Activated naive CD8-positive, alpha-beta T cell treated with anti-CD3 and anti-CD28 coated beads, Interleukin-2, amount 10 ng/mL, durations not matched to agents 7 days and 5 days (primary cell): Measurements from ENCODE around the gene NRN1. TPM values are rescaled to one million over a fixed set of nuclear protein-coding genes. Genes with fewer than 3 reads are reported as not detected.

Source experiments
- ATAC-seq: fragments of 150-1000 bp; cut with Tn5 transposase; one replicate; pipeline ENCODE4 v1.10.0; 2021; ENCODE audit warnings: low read depth, moderate library complexity
- POLR2A ChIA-PET: fragments of 350-600 bp; sonication (Branson Sonifier 250); formaldehyde crosslinking; loops from one replicate; lab custom pipeline; 2021; ENCODE audit warnings: antibody characterized with exemption; lab: Charles Lee
- DNase-seq: peaks from one replicate; pipeline ENCODE4 v3.0.0; 2021
- H3K27ac Mint-ChIP-seq: one replicate; pipeline ENCODE4 v1.8.0; 2022; ENCODE audit warnings: mild to moderate bottlenecking, mixed read lengths
- H3K27me3 Mint-ChIP-seq: one replicate; pipeline ENCODE4 v1.8.0; 2022; ENCODE audit warnings: mild to moderate bottlenecking, moderate library complexity, mixed read lengths
- H3K36me3 Mint-ChIP-seq: one replicate; pipeline ENCODE4 v1.8.0; 2021; ENCODE audit warnings: mild to moderate bottlenecking, mixed read lengths
- H3K4me1 Mint-ChIP-seq: one replicate; pipeline ENCODE4 v1.8.0; 2021; ENCODE audit warnings: mixed read lengths
- H3K4me3 Mint-ChIP-seq: one replicate; pipeline ENCODE4 v1.8.0; 2022; ENCODE audit warnings: mild to moderate bottlenecking, moderate library complexity, mixed read lengths
- H3K9me3 Mint-ChIP-seq: one replicate; pipeline ENCODE4 v1.8.0; 2021; ENCODE audit warnings: mixed read lengths
- total RNA-seq, 2 experiments: library from RNA; stranded (reverse); gene quantifications; one replicate each; pipeline ENCODE4 v1.2.3, GENCODE V29; 2021

Gene NRN1
- total RNA-seq, 2 experiments from 2014 or later: 49.8 to 54.8 TPM

- POLR2A ChIA-PET: interaction anchor here (1.0 to 2.4 kb wide), 2 partner anchors 9 to 16 kb away, joined by 3 to 15 read pairs; no protein-coding TSS in a partner anchor
- peak overlapping the region; percentile 74 for H3K4me3 Mint-ChIP-seq
- H3K9me3 Mint-ChIP-seq: peaks cover 4% of the 10 kb centered on the region
- peaks cover 66% of the 10 kb centered on the region for H3K27me3 Mint-ChIP-seq
- peaks cover 59% of the 10 kb centered on the region for H3K4me1 Mint-ChIP-seq
- peaks cover 37% of the 10 kb centered on the region for H3K36me3 Mint-ChIP-seq
- H3K27ac Mint-ChIP-seq: peak overlapping the region; percentile 52
- ATAC-seq (no peak), DNase-seq (peak; percentile 59)
Observed at GRCh38 chr6:5998711-5999687, 7.7 kb downstream of the NRN1 start.

- peak overlapping the region; percentile 73 for H3K27ac Mint-ChIP-seq
- H3K4me3 Mint-ChIP-seq: peak overlapping the region; percentile 91
- no peak for DNase-seq
- POLR2A ChIA-PET: interaction anchor here (2.1 to 2.4 kb wide), 2 partner anchors 9 to 15 kb away, joined by 15 to 22 read pairs; partner anchors contain the start of gene NRN1
- peaks cover 70% of the 10 kb centered on the region for H3K27me3 Mint-ChIP-seq
- H3K9me3 Mint-ChIP-seq: peaks cover 4% of the 10 kb centered on the region
- peaks cover 64% of the 10 kb centered on the region for H3K4me1 Mint-ChIP-seq
- no peak for ATAC-seq
- peaks cover 36% of the 10 kb centered on the region for H3K36me3 Mint-ChIP-seq
Observed at GRCh38 chr6:5998236-5998635, 8.5 kb downstream of the NRN1 start.

- H3K4me1 Mint-ChIP-seq: peaks cover 59% of the 10 kb centered on the region
Observed at GRCh38 chr6:5997420-5997987, 9.2 kb downstream of the NRN1 start.

GRCh38 chr6:5996714-5997419 lies 9.9 kb downstream of the NRN1 start:
- Mint-ChIP-seq H3K27me3 (peaks cover 72% of the 10 kb centered on the region), H3K27ac (peak overlapping the region; percentile 84), H3K36me3 (peaks cover 31% of the 10 kb centered on the region), H3K4me3 (peak overlapping the region; percentile 91), H3K9me3 (peaks cover 4% of the 10 kb centered on the region), H3K4me1 (peaks cover 58% of the 10 kb centered on the region)
- DNase-seq (peak; percentile 67), ATAC-seq (peak; percentile 34)
- POLR2A ChIA-PET: interaction anchor here (1.2 to 2.4 kb wide), 3 partner anchors 11 to 184 kb away, joined by 4 to 22 read pairs (median 15); partner anchors contain the start of gene NRN1

More at GRCh38 chr6:5997420-5997987, 9.2 kb downstream of the NRN1 start:
- Mint-ChIP-seq H3K27me3 (peaks cover 73% of the 10 kb centered on the region), H3K4me3 (peak overlapping the region; percentile 91), H3K9me3 (peaks cover 4% of the 10 kb centered on the region), H3K36me3 (peaks cover 32% of the 10 kb centered on the region), H3K27ac (peak overlapping the region; percentile 84)
- DNase-seq (peak; percentile 67), ATAC-seq (peak; percentile 8)
- POLR2A ChIA-PET: interaction anchor here (1.2 to 2.4 kb wide), 3 partner anchors 10 to 184 kb away, joined by 4 to 22 read pairs (median 15); partner anchors contain the start of gene NRN1

- Mint-ChIP-seq H3K36me3 (peaks cover 24% of the 10 kb centered on the region), H3K9me3 (peaks cover 4% of the 10 kb centered on the region), H3K27ac (peak overlapping the region; percentile 84), H3K27me3 (peaks cover 72% of the 10 kb centered on the region), H3K4me1 (peaks cover 56% of the 10 kb centered on the region), H3K4me3 (peak overlapping the region; percentile 91)
- POLR2A ChIA-PET: interaction anchor here (2.1 to 2.4 kb wide), 2 partner anchors 11 to 13 kb away, joined by 15 to 22 read pairs; partner anchors contain the start of gene NRN1
- ATAC-seq (peak; percentile 22), DNase-seq (peak; percentile 59)
Observed at GRCh38 chr6:5995949-5996713, 10.6 kb downstream of the NRN1 start.

GRCh38 chr6:5995658-5995948 lies 11.1 kb downstream of the NRN1 start:
- Mint-ChIP-seq H3K27ac (peak overlapping the region; percentile 74), H3K27me3 (peaks cover 70% of the 10 kb centered on the region), H3K4me1 (peaks cover 60% of the 10 kb centered on the region), H3K4me3 (peak overlapping the region; percentile 91), H3K36me3 (peaks cover 22% of the 10 kb centered on the region), H3K9me3 (peaks cover 4% of the 10 kb centered on the region)
- DNase-seq (no peak), ATAC-seq (no peak)
- POLR2A ChIA-PET: interaction anchor here (1.3 to 1.8 kb wide), 3 partner anchors 8 to 14 kb away, joined by 5 to 13 read pairs (median 7); no protein-coding TSS in a partner anchor

- Mint-ChIP-seq H3K27ac (peak overlapping the region; percentile 46), H3K27me3 (peaks cover 66% of the 10 kb centered on the region), H3K36me3 (peaks cover 18% of the 10 kb centered on the region), H3K9me3 (peaks cover under 1% of the 10 kb centered on the region), H3K4me3 (peak overlapping the region; percentile 91), H3K4me1 (peaks cover 60% of the 10 kb centered on the region)
- no peak for ATAC-seq
- POLR2A ChIA-PET: interaction anchor here (1.0 to 1.8 kb wide), 6 partner anchors 8 to 524 kb away, joined by 3 to 13 read pairs (median 4); no protein-coding TSS in a partner anchor
- no peak for DNase-seq
Observed at GRCh38 chr6:5994999-5995657, 11.6 kb downstream of the NRN1 start.

GRCh38 chr6:5994234-5994998 lies 12.3 kb downstream of the NRN1 start:
- Mint-ChIP-seq H3K27me3 (peaks cover 59% of the 10 kb centered on the region), H3K4me1 (peaks cover 57% of the 10 kb centered on the region), H3K27ac (peak overlapping the region; percentile 46), H3K36me3 (peaks cover 13% of the 10 kb centered on the region), H3K9me3 (no peaks in the 10 kb centered on the region), H3K4me3 (peak overlapping the region; percentile 91)
- ATAC-seq (peak; percentile 34), DNase-seq (peak; percentile 54)
- POLR2A ChIA-PET: interaction anchor here (0.5 to 1.8 kb wide), 7 partner anchors 9 to 523 kb away, joined by 3 to 13 read pairs (median 4); no protein-coding TSS in a partner anchor

- Mint-ChIP-seq H3K4me3 (no peak overlapping the region), H3K27me3 (peaks cover 52% of the 10 kb centered on the region), H3K36me3 (peaks cover 11% of the 10 kb centered on the region), H3K4me1 (peaks cover 51% of the 10 kb centered on the region), H3K27ac (no peak overlapping the region), H3K9me3 (no peaks in the 10 kb centered on the region)
- DNase-seq (no peak), ATAC-seq (no peak)
- POLR2A ChIA-PET: no interaction called here
Observed at GRCh38 chr6:5992551-5993225, 14.0 kb downstream of the NRN1 start.

GRCh38 chr6:5990786-5991185 lies 15.9 kb downstream of the NRN1 start:
- Mint-ChIP-seq H3K36me3 (peaks cover 14% of the 10 kb centered on the region), H3K27ac (no peak overlapping the region), H3K9me3 (no peaks in the 10 kb centered on the region), H3K27me3 (peaks cover 49% of the 10 kb centered on the region), H3K4me1 (peaks cover 57% of the 10 kb centered on the region), H3K4me3 (no peak overlapping the region)
- POLR2A ChIA-PET: interaction anchor here (0.6 kb wide), 1 partner anchor 16 kb away, joined by 3 read pairs; the partner anchor contains the start of gene NRN1
- ATAC-seq (no peak), DNase-seq (no peak)
